H1 (cell line): ENCODE measurements around the gene FOXL3. TPM values are rescaled to one million over a fixed set of nuclear protein-coding genes. Genes with fewer than 3 reads are reported as not detected.
"Not testable (repeated sequence)": the region's sequence is repeated elsewhere in the genome, so short reads cannot be mapped to it uniquely, and the experiment has no call there.

ENCODE experiments used
- CTCF ChIA-PET: fragments of 300-600 bp; sonication (Branson Sonifier 250); formaldehyde crosslinking; loops from one replicate; lab custom pipeline; 2021; ENCODE audit not compliant: partially characterized antibody; lab: Charles Lee
- POLR2A ChIA-PET: fragments of 300-600 bp; sonication (Branson Sonifier 250); formaldehyde crosslinking; loops from one replicate; lab custom pipeline; 2021; ENCODE audit warnings: inconsistent platforms; ENCODE audit not compliant: partially characterized antibody; lab: Charles Lee
- DNase-seq, 2 experiments: peaks; one replicate each; pipeline versions ENCODE4 v3.0.0 to v3.0.0-alpha.2; 2010 to 2022; ENCODE audit warnings: low spot score in 2 of 2, low read depth in 1 of 2, mixed read lengths in 1 of 2
- FAIRE-seq: peaks from 2 replicates; lab custom pipeline; 2011; peaks lifted over from hg19 to GRCh38; lab: Jason Lieb, UNC
- H2AFZ ChIP-seq: 2 replicates; pipeline ENCODE4 v1.8.1; 2012; ENCODE audit warnings: low read length, inconsistent platforms
- H2AK5ac ChIP-seq: 2 replicates; pipeline ENCODE4 v1.6.1; 2013; ENCODE audit warnings: low read depth, low read length
- H2BK120ac ChIP-seq: replicated peaks from 2 replicates; pipeline ENCODE3; 2013; ENCODE audit warnings: low read depth, low read length, inconsistent platforms
- H2BK12ac ChIP-seq: 2 replicates; pipeline ENCODE4 v1.6.1; 2013; ENCODE audit warnings: low read depth, low read length
- H2BK15ac ChIP-seq: 2 replicates; pipeline ENCODE4 v1.6.1; 2013; ENCODE audit warnings: low read length
- H2BK20ac ChIP-seq: 2 replicates; pipeline ENCODE4 v1.6.1; 2013; ENCODE audit warnings: low read length
- H2BK5ac ChIP-seq: 2 replicates; pipeline ENCODE4 v1.6.1; 2013; ENCODE audit warnings: low read depth, low read length
- H3K14ac ChIP-seq: 2 replicates; pipeline ENCODE4 v1.6.1; 2013; ENCODE audit warnings: inconsistent platforms; ENCODE audit not compliant: insufficient read length
- H3K18ac ChIP-seq: 2 replicates; pipeline ENCODE4 v1.6.1; 2013; ENCODE audit warnings: low read length; ENCODE audit errors: extremely low read depth
- H3K23ac ChIP-seq: 2 replicates; pipeline ENCODE4 v1.6.1; 2013; ENCODE audit warnings: inconsistent platforms; ENCODE audit not compliant: insufficient read length
- H3K23me2 ChIP-seq: 2 replicates; pipeline ENCODE4 v1.6.1; 2013; ENCODE audit warnings: low read depth, low read length
- H3K27ac ChIP-seq: 2 replicates; pipeline ENCODE4 v1.6.1; 2011; ENCODE audit warnings: low read depth, low read length, inconsistent platforms
- H3K27me3 ChIP-seq, 4 experiments: replicated peaks in 1 of 4; 1 replicate in 1 of 4; 2 replicates in 3 of 4; pipeline versions ENCODE4 v1.6.1 to v1.8.1; 2011 to 2013; ENCODE audit warnings: low read length in 3 of 4, mild to moderate bottlenecking in 3 of 4, inconsistent platforms in 2 of 4, mixed read lengths in 2 of 4, moderate library complexity in 1 of 4; ENCODE audit not compliant: control insufficient read depth in 3 of 4, insufficient read depth in 3 of 4; ENCODE audit errors: extremely low read depth in 1 of 4
- H3K36me3 ChIP-seq, 4 experiments: 2 replicates each; pipeline versions ENCODE4 v1.6.1 to v1.8.1; 2011 to 2013; ENCODE audit warnings: mild to moderate bottlenecking in 4 of 4, low read length in 3 of 4, moderate library complexity in 2 of 4, control low read depth in 1 of 4, inconsistent platforms in 1 of 4; ENCODE audit not compliant: insufficient read depth in 4 of 4, control insufficient read depth in 2 of 4
- H3K4ac ChIP-seq: replicated peaks from 2 replicates; pipeline ENCODE3; 2013; ENCODE audit warnings: low read length, low read depth, mixed read lengths, inconsistent platforms; ENCODE audit not compliant: insufficient read length
- H3K4me1 ChIP-seq, 4 experiments: replicated peaks in 1 of 4; 1 replicate in 1 of 4; 2 replicates in 3 of 4; pipeline versions ENCODE4 v1.6.1 to v1.8.1; 2011 to 2013; ENCODE audit warnings: low read length in 3 of 4, inconsistent platforms in 2 of 4, mixed read lengths in 1 of 4; ENCODE audit not compliant: insufficient read depth in 4 of 4, control insufficient read depth in 3 of 4
- H3K4me2 ChIP-seq, 2 experiments: 2 replicates each; pipeline versions ENCODE4 v1.6.1 to v1.8.1; 2011 to 2013; ENCODE audit warnings: low read depth in 2 of 2, low read length in 2 of 2, control low read depth in 1 of 2, inconsistent platforms in 1 of 2, mild to moderate bottlenecking in 1 of 2; ENCODE audit not compliant: insufficient read depth in 1 of 2
- H3K4me3 ChIP-seq, 4 experiments: fragments of 200-600, 300-600 bp in 1 of 4; sonication (generic), shearing (Covaris generic), sonication (Bioruptor Twin) in 1 of 4; 2 replicates each; pipeline versions ENCODE4 v1.5.1 to v1.8.1; 2011 to 2016; ENCODE audit warnings: low read length in 4 of 4, low read depth in 3 of 4, control low read depth in 2 of 4, inconsistent platforms in 2 of 4, mild to moderate bottlenecking in 2 of 4, mixed read lengths in 1 of 4, moderate library complexity in 1 of 4; ENCODE audit not compliant: insufficient read depth in 2 of 4; ENCODE audit errors: extremely low read depth in 1 of 4
- H3K56ac ChIP-seq: replicated peaks from 2 replicates; pipeline ENCODE3; 2013; ENCODE audit warnings: low read depth, mild to moderate bottlenecking, mixed read lengths, low read length, inconsistent platforms; ENCODE audit not compliant: insufficient read length
- H3K79me1 ChIP-seq: 2 replicates; pipeline ENCODE4 v1.6.1; 2013; ENCODE audit warnings: low read depth, low read length, control low read depth
- H3K79me2 ChIP-seq, 2 experiments: 2 replicates each; pipeline versions ENCODE4 v1.6.1 to v1.8.1; 2012 to 2013; ENCODE audit warnings: low read length in 2 of 2, mild to moderate bottlenecking in 2 of 2, inconsistent platforms in 1 of 2; ENCODE audit not compliant: insufficient read depth in 2 of 2, control insufficient read depth in 1 of 2
- H3K9ac ChIP-seq, 4 experiments: replicated peaks in 1 of 4; 1 replicate in 1 of 4; 2 replicates in 3 of 4; pipeline versions ENCODE4 v1.6.1 to v1.8.1; 2011 to 2013; ENCODE audit warnings: low read depth in 3 of 4, low read length in 3 of 4, control low read depth in 2 of 4, mild to moderate bottlenecking in 2 of 4, moderate library complexity in 2 of 4, inconsistent platforms in 1 of 4; ENCODE audit errors: extremely low read depth in 1 of 4
- H3K9me3 ChIP-seq, 2 experiments: 2 replicates each; pipeline versions ENCODE4 v1.6.1 to v1.8.1; 2012 to 2013; ENCODE audit warnings: mild to moderate bottlenecking in 2 of 2, moderate library complexity in 2 of 2, control low read depth in 1 of 2, inconsistent platforms in 1 of 2, low read depth in 1 of 2, low read length in 1 of 2, mixed read lengths in 1 of 2; ENCODE audit not compliant: insufficient read depth in 2 of 2
- H4K20me1 ChIP-seq, 2 experiments: replicated peaks in 1 of 2; 2 replicates each; pipeline versions ENCODE3 to v1.8.1; 2011 to 2013; ENCODE audit warnings: inconsistent platforms in 2 of 2, low read length in 2 of 2, mild to moderate bottlenecking in 1 of 2; ENCODE audit not compliant: insufficient read depth in 2 of 2, control insufficient read depth in 1 of 2
- H4K5ac ChIP-seq: 2 replicates; pipeline ENCODE4 v1.6.1; 2013; ENCODE audit warnings: low read length, low read depth, mixed read lengths, inconsistent platforms; ENCODE audit not compliant: insufficient read length
- H4K8ac ChIP-seq: 2 replicates; pipeline ENCODE4 v1.8.0; 2013; ENCODE audit warnings: mild to moderate bottlenecking, moderate library complexity, low read length, inconsistent platforms; ENCODE audit not compliant: insufficient read depth; ENCODE audit errors: extremely low read depth
- H4K91ac ChIP-seq: replicated peaks from 2 replicates; pipeline ENCODE3; 2013; ENCODE audit warnings: low read length, mixed read lengths, inconsistent platforms; ENCODE audit not compliant: insufficient read length
- WGBS, 2 experiments: shearing (Covaris generic) in 1 of 2; methylation state at CpG; one replicate each; pipeline versions ENCODE4 v1.1.6 to v1.1.7; 2013 to 2015; ENCODE audit warnings: low lambda C conversion rate in 2 of 2, mixed read lengths in 2 of 2, inconsistent platforms in 1 of 2, low coverage in 1 of 2, missing lambda C conversion rate in 1 of 2; ENCODE audit not compliant: insufficient replicate concordance in 2 of 2, insufficient coverage in 1 of 2, insufficient read length in 1 of 2; ENCODE audit errors: extremely low coverage in 1 of 2, missing lambda C conversion rate in 1 of 2; 5-methylcytosine and 5-hydroxymethylcytosine counted together
- polyA plus RNA-seq, 7 experiments: library from polyadenylated mRNA; depleted of rRNA in 3 of 7; stranded (reverse) in 5 of 7; unstranded in 2 of 7; fragments of >200 nt in 5 of 7; fragments of 200-250 nt in 2 of 7; gene quantifications; 1 replicate in 5 of 7; 2 replicates in 1 of 7; 4 replicates in 1 of 7; pipeline versions ENCODE4 v1.2.1 to v1.2.3, GENCODE V29; 2011 to 2013; ENCODE audit warnings: missing spikeins in 2 of 7, mixed read lengths in 2 of 7
- total RNA-seq: library from RNA; stranded (reverse); fragmentation: NEBNext Ultra II Directional; extraction: Animal tissue kit (Norgen Biotek cat#: 25700); gene quantifications from 2 replicates; pipeline ENCODE4 v1.2.1, GENCODE V29; 2021
- TF ChIP-seq, protein P1 (sequence below), 3 experiments: IDR thresholded peaks; 1 replicate in 2 of 3; 2 replicates in 1 of 3; pipeline versions ENCODE4 v1.5.1 to v1.6.1; 2011; ENCODE audit warnings: low read length in 3 of 3, mild to moderate bottlenecking in 3 of 3, inconsistent platforms in 2 of 3, low read depth in 1 of 3, moderate library complexity in 1 of 3; ENCODE audit not compliant: insufficient read depth in 1 of 3; ENCODE audit errors: control extremely low read depth in 1 of 3

The FOXL3 gene
- total and polyA plus RNA-seq, 2 of the 8 experiments (the other 6 are each of a cell fraction or from before 2014, with no cell fraction given) = not detected

DNA sequence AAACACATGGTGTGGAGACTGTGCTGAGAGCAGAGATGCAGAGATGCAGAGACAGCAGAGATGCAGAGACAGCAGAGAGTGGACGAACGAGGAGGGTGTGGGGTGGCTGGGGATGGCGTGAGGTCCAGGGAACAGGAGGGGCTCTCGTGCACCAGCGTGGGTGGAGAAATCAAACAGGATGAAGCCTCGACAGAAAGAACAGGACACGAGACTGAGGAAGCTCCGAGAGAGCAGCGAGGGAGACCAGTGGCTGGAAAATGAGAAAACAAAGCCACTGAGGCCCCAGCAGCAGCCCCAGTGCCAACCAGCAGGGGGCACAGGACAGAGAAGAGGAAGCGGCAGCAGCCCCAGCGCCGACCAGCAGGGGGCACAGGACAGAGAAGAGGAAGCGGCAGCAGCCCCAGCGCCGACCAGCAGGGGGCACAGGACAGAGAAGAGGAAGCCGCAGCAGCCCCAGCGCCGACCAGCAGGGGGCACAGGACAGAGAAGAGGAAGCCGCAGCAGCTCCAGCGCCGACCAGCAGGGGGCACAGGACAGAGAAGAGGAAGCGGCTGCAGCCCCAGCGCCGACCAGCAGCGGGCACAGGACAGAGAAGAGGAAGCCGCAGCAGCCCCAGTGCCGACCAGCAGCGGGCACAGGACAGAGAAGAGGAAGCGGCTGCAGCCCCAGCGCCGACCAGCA lies 27.2 kb upstream of the FOXL3 start:
- H2AK5ac ChIP-seq, H3K27ac ChIP-seq, H4K20me1 ChIP-seq, POLR2A ChIA-PET, H3K18ac ChIP-seq, H3K56ac ChIP-seq, H3K4me2 ChIP-seq, H3K14ac ChIP-seq, H3K27me3 ChIP-seq, H2BK120ac ChIP-seq, H3K4me1 ChIP-seq, H2BK15ac ChIP-seq, H3K79me1 ChIP-seq, H3K23ac ChIP-seq, H4K91ac ChIP-seq, H2BK20ac ChIP-seq, H3K79me2 ChIP-seq, H4K5ac ChIP-seq, H3K23me2 ChIP-seq, H3K4ac ChIP-seq, H2BK5ac ChIP-seq, H2BK12ac ChIP-seq, H2AFZ ChIP-seq, H3K9ac ChIP-seq, H4K8ac ChIP-seq, FAIRE-seq: not testable (repeated sequence)
- 86% methylated on average over 15 of the region's 31 CpGs; no CpG with 5 or more reads in 1 of the 2 experiments for WGBS, 2 experiments
- CTCF ChIA-PET = interaction anchor here (0.6 to 1.3 kb wide), 8 partner anchors 9 to 205 kb away, joined by 3 to 7 read pairs (median 3); no protein-coding TSS in a partner anchor
- H3K9me3 ChIP-seq = peaks cover 63 to 96% of the 10 kb centered on the region in 2 experiments
- H3K4me3 ChIP-seq = peak overlapping the region in 2 of 4 experiments; percentile 2 to 31; a peak in 2 of 8 replicates
- peaks cover 5 to 39% (median 20%) of the 10 kb centered on the region in 4 experiments; a peak in 6 of 8 replicates for H3K36me3 ChIP-seq
- TF ChIP-seq, protein P1, sequence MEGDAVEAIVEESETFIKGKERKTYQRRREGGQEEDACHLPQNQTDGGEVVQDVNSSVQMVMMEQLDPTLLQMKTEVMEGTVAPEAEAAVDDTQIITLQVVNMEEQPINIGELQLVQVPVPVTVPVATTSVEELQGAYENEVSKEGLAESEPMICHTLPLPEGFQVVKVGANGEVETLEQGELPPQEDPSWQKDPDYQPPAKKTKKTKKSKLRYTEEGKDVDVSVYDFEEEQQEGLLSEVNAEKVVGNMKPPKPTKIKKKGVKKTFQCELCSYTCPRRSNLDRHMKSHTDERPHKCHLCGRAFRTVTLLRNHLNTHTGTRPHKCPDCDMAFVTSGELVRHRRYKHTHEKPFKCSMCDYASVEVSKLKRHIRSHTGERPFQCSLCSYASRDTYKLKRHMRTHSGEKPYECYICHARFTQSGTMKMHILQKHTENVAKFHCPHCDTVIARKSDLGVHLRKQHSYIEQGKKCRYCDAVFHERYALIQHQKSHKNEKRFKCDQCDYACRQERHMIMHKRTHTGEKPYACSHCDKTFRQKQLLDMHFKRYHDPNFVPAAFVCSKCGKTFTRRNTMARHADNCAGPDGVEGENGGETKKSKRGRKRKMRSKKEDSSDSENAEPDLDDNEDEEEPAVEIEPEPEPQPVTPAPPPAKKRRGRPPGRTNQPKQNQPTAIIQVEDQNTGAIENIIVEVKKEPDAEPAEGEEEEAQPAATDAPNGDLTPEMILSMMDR (IDR thresholded peaks at IDR 0.05; ENCODE audit: control extremely low read depth in 1 of 3, insufficient read depth in 1 of 3, low read depth in 1 of 3, low read length in 3 of 3) = peak in 2 of 3 experiments; percentile 43 to 79; a peak in 3 of 4 replicates
- DNase-seq = peak in 1 of 2 experiments; percentile 86
